ENCODE results near the gene CCDC201.

The CCDC201 gene

GRCh38 chr7:45873035-45873354 is at the start of gene CCDC201:
TSS of gene CCDC201 (minus strand) at chr7:45873082. CDS start at chr7:45873007, 75 bp downstream.
- DNase-seq (ENCODE audit: low read depth), result no peak

- DNase-seq (ENCODE audit: low read depth), result no peak
Observed at GRCh38 chr7:45921699-45922519, 49.0 kb upstream of the CCDC201 start.

- no peak for DNase-seq (ENCODE audit: low read depth)
Observed at GRCh38 chr7:45921381-45921698, 48.5 kb upstream of the CCDC201 start.

GRCh38 chr7:45920502-45921380 is 47.9 kb upstream of the CCDC201 start, which contains the start of gene IGFBP3:
TSS of gene IGFBP3 (minus strand) at chr7:45921272. CDS start at chr7:45921140, 132 bp downstream.
- DNase-seq (ENCODE audit: low read depth), result no peak

GRCh38 chr7:45919993-45920459 is 47.1 kb upstream of the CCDC201 start:
- no peak for DNase-seq (ENCODE audit: low read depth)

- no peak for DNase-seq (ENCODE audit: low read depth)
Observed at GRCh38 chr7:45919231-45919784, 46.4 kb upstream of the CCDC201 start.

- no peak for DNase-seq (ENCODE audit: low read depth)
Observed at GRCh38 chr7:45918556-45918955, 45.7 kb upstream of the CCDC201 start.

GRCh38 chr7:45917658-45918057 is 44.8 kb upstream of the CCDC201 start:
- peak; percentile 58 for DNase-seq (ENCODE audit: low read depth)

GRCh38 chr7:45917064-45917463 is 44.2 kb upstream of the CCDC201 start:
- no peak for DNase-seq (ENCODE audit: low read depth)

- DNase-seq (ENCODE audit: low read depth), result no peak
Observed at GRCh38 chr7:45915606-45916005, 42.7 kb upstream of the CCDC201 start.

- DNase-seq (ENCODE audit: low read depth), result no peak
Observed at GRCh38 chr7:45914911-45915310, 42.0 kb upstream of the CCDC201 start.

- DNase-seq (ENCODE audit: low read depth), result no peak
Observed at GRCh38 chr7:45912972-45913371, 40.1 kb upstream of the CCDC201 start.

GRCh38 chr7:45911311-45911710 is 38.4 kb upstream of the CCDC201 start:
- DNase-seq (ENCODE audit: low read depth), result no peak

- no peak for DNase-seq (ENCODE audit: low read depth)
Observed at GRCh38 chr7:45910855-45911254, 38.0 kb upstream of the CCDC201 start.

GRCh38 chr7:45909561-45909960 is 36.7 kb upstream of the CCDC201 start:
- no peak for DNase-seq (ENCODE audit: low read depth)

GRCh38 chr7:45902820-45903219 is 29.9 kb upstream of the CCDC201 start:
- DNase-seq (ENCODE audit: low read depth), result no peak

GRCh38 chr7:45901566-45901965 is 28.7 kb upstream of the CCDC201 start:
- DNase-seq (ENCODE audit: low read depth), result no peak

- no peak for DNase-seq (ENCODE audit: low read depth)
Observed at GRCh38 chr7:45898222-45898621, 25.3 kb upstream of the CCDC201 start.

- DNase-seq (ENCODE audit: low read depth), result no peak
Observed at GRCh38 chr7:45897042-45897690, 24.3 kb upstream of the CCDC201 start.

- no peak for DNase-seq (ENCODE audit: low read depth)
Observed at GRCh38 chr7:45894665-45895062, 21.8 kb upstream of the CCDC201 start.

GRCh38 chr7:45893996-45894664 is 21.2 kb upstream of the CCDC201 start:
- no peak for DNase-seq (ENCODE audit: low read depth)

All from activated T-helper 9 cell treated with anti-CD3 and anti-CD28 coated beads, Interleukin-2, amount 50 U/mL, for 16 hours (primary cell).